Coronary artery (tissue), 2 donors: ENCODE measurements around the gene KIN.
"Not testable (repeated sequence)": the region's sequence is repeated elsewhere in the genome, so short reads cannot be mapped to it uniquely, and the experiment has no call there.

Experiments used
- DNase-seq: peaks from one replicate; pipeline ENCODE4 v3.0.0-alpha.2; 2017; ENCODE audit warnings: low spot score
- H3K27ac ChIP-seq, 2 donors: fragments of 200-600 bp; sonication (generic); one replicate each; pipeline ENCODE4 v1.5.1; 2016 to 2019
- H3K4me3 ChIP-seq: fragments of 200-600 bp; sonication (generic); 2 replicates; pipeline ENCODE4 v1.5.1; 2016; ENCODE audit warnings: mild to moderate bottlenecking, moderate library complexity
- CTCF ChIP-seq: fragments of 200-600 bp; sonication (generic); IDR thresholded peaks from one replicate; pipeline ENCODE4 v1.5.1; 2019; ENCODE audit warnings: antibody characterized with exemption

KIN gene

DNA sequence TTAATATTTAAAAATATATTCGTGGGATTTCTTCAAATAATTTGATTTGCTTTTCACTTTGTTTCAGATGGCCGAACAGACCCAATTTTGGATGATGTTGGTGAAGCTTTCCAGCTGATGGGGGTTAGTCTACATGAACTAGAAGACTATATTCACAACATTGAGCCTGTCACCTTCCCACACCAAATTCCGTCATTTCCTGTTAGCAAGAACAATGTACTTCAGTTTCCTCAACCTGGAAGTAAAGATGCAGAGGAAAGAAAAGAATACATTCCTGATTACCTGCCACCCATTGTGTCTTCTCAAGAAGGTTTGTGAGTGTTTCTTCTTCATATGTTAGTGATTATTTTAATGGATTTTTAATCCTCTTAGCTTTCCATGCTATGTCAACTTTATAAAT, 36.5 kb upstream of the KIN start:
- no peak for TF ChIP-seq CTCF
- DNase-seq: no peak
- Histone ChIP-seq H3K4me3 (no peak overlapping the region), H3K27ac (no peak overlapping the region)

DNA sequence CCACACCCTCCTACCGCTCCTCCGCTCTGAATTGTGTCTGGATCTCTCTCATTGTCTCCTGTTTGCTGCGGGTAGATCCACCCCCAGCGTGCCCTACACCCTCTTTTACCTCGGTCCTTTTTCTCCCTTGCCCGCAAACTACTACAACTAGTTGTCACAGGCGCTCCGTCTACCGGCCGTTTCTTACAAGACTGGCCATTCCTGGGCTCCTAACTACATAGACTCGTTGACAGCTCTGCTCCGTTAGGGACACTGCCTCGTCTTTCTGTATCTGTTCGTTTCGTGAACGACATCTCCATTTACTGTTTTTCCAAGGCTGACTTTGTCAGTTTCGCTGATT, 31.3 kb upstream of the KIN start:
- Histone ChIP-seq H3K4me3 (peak overlapping the region; percentile 100), H3K27ac (peak overlapping the region in 1 of 2 donors; percentile 82)
- TF ChIP-seq CTCF: no peak
- no peak for DNase-seq

- Histone ChIP-seq H3K27ac (peak within 1 kb of the TSS; percentile 12 to 82), H3K4me3 (peak within 1 kb of the TSS; percentile 100)
- no peak for TF ChIP-seq CTCF
- peak; percentile 93 for DNase-seq
Observed at GRCh38 chr10:7818295-7819120, 30.7 kb upstream of the KIN start, which contains the start of gene TAF3. TSS of gene TAF3 (plus strand) at chr10:7818505. CDS start at chr10:7818710, 205 bp downstream.

GRCh38 chr10:7817984-7818294, 30.1 kb upstream of the KIN start:
- no peak for DNase-seq
- Histone ChIP-seq H3K4me3 (peak overlapping the region; percentile 100), H3K27ac (peak overlapping the region in 1 of 2 donors; percentile 82)
- TF ChIP-seq CTCF: no peak

DNA sequence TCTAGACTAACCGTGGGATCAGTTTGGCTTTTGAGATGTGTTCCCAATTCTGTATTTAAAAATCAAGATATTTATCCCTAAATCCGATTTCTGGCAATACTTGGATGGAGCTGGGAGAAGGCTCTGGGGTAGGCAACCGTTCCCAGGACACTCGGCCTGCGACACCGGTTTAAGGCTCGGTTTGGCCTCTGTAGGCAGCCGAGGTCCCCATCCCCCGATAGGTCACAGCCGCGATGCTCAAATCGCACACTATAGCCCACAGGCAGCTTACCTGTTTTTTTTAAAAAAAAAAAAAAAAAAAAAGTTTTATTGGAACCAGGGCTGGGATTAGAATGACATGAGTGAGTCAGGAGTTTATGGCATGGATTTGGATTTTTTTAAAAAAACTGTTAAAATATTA, 29.8 kb upstream of the KIN start:
- DNase-seq: no peak
- peak overlapping the region; percentile 100 for H3K4me3 ChIP-seq
- no peak overlapping the region for H3K27ac ChIP-seq
- TF ChIP-seq CTCF: no peak

GRCh38 chr10:7813481-7813880, 25.7 kb upstream of the KIN start:
- TF ChIP-seq CTCF: no peak
- H3K4me3 ChIP-seq: no peak overlapping the region
- no peak for DNase-seq
- H3K27ac ChIP-seq: no peak overlapping the region

- not testable (repeated sequence) for H3K27ac ChIP-seq, H3K4me3 ChIP-seq, DNase-seq
Observed at GRCh38 chr10:7811743-7812142, 23.9 kb upstream of the KIN start.
